22Rv1 (cell line): ENCODE results near the gene TTLL1.
"Not testable (repeated sequence)": the region's sequence is repeated elsewhere in the genome, so short reads cannot be mapped to it uniquely, and the experiment has no call there.

ENCODE experiments used
- CTCF ChIP-seq: fragments of 450-650 bp; IDR thresholded peaks from 2 replicates; pipeline ENCODE4 v1.5.1; 2017; ENCODE audit warnings: mild to moderate bottlenecking
- ZFX ChIP-seq: fragments of 450-650 bp; IDR thresholded peaks from 2 replicates; pipeline ENCODE4 v1.6.1; 2017; ENCODE audit warnings: antibody characterized with exemption, borderline replicate concordance

DNA sequence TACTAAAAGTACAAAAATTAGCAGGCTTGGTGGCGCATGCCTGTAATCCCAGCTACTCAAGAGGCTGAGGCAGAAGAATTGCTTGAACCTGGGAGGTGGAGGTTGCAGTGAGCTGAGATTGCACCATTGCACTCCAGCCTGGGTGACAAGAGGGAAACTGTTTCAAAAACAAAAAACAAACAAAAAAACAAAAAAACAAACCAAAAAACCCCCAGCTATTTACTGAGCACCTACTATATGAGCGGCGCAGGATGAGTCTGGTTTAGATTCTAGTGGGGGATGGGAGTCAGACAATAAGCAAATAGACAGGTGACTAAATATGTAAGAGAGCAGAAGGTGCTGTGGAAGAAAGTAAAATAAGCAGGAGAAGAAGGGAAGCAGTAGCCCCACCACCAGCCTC is 15.8 kb upstream of the TTLL1 start:
- not testable (repeated sequence) for TF ChIP-seq CTCF, ZFX
